ENCODE results near the gene CRHR1. TPM values are rescaled to one million over a fixed set of nuclear protein-coding genes. Genes with fewer than 3 reads are reported as not detected.

Gene CRHR1
- polyA plus RNA-seq, 3 donors = not detected

- Mint-ChIP-seq H3K36me3 (no peaks in the 10 kb centered on the region), H3K27ac (peak overlapping the region in 1 of 7 donors; percentile 58), H3K27me3 (ENCODE audit: low read depth in 3 of 3) (peaks cover 1 to 5% (median 4%) of the 10 kb centered on the region in 3 donors), H3K4me3 (no peak overlapping the region), H3K9me3 (no peaks in the 10 kb centered on the region), H3K4me1 (no peaks in the 10 kb centered on the region)
- no peaks in the 10 kb centered on the region for H3K9me3 ChIP-seq (replicated peaks in 1 of 2; ENCODE audit: control insufficient read depth in 1 of 2, insufficient read depth in 1 of 2, low read length in 2 of 2)
- no peaks in the 10 kb centered on the region for H3K27me3 ChIP-seq (ENCODE audit: control insufficient read depth in 2 of 2, insufficient read depth in 2 of 2, low read length in 2 of 2)
- H3K4me3 ChIP-seq (replicated peaks in 1 of 3; ENCODE audit: low read depth in 2 of 3, low read length in 3 of 3) = no peak overlapping the region
- H3K27ac ChIP-seq (ENCODE audit: low read depth in 1 of 2, low read length in 2 of 2) = no peak overlapping the region
- no peaks in the 10 kb centered on the region for H3K4me1 ChIP-seq (ENCODE audit: control insufficient read depth in 1 of 2, insufficient read depth in 2 of 2, low read length in 2 of 2)
- H3K36me3 ChIP-seq (replicated peaks in 1 of 2; ENCODE audit: control insufficient read depth in 1 of 2, insufficient read depth in 2 of 2, low read length in 2 of 2) = no peaks in the 10 kb centered on the region
- no peak for TF ChIP-seq CTCF (IDR thresholded peaks at IDR 0.05)
- intact Hi-C loops (cut with micrococcal nuclease) = loop anchor here in 1 of 2 donors (10.0 kb wide), 1 partner anchor 439 kb away; no protein-coding TSS in a partner anchor
- 83% methylated on average over 2 of the region's 6 CpGs for WGBS (ENCODE audit: insufficient coverage)
- H2AFZ ChIP-seq (ENCODE audit: insufficient read depth, low read depth, low read length, poor library complexity, severe bottlenecking) = no peak overlapping the region
- no peaks in the 10 kb centered on the region for H3K79me2 ChIP-seq (ENCODE audit: insufficient read depth, low read length)
- no peaks in the 10 kb centered on the region for H4K20me1 ChIP-seq (ENCODE audit: insufficient read depth, low read length)
- no peak for DNase-seq
- H3K9ac ChIP-seq (ENCODE audit: insufficient read depth, low read length, poor library complexity, severe bottlenecking) = no peak overlapping the region
- H3K4me2 ChIP-seq (replicated peaks; ENCODE audit: extremely low read depth, low read length, poor library complexity, severe bottlenecking) = no peak overlapping the region
Measured at GRCh38 chr17:45833920-45834319, 49.8 kb downstream of the CRHR1 start.

GRCh38 chr17:45834471-45835396, 50.6 kb downstream of the CRHR1 start:
- no peak overlapping the region for H3K4me3 Mint-ChIP-seq
- Histone ChIP-seq H3K9me3 (replicated peaks in 1 of 2; ENCODE audit: control insufficient read depth in 1 of 2, insufficient read depth in 1 of 2, low read length in 2 of 2) (no peaks in the 10 kb centered on the region), H2AFZ (ENCODE audit: insufficient read depth, low read depth, low read length, poor library complexity, severe bottlenecking) (no peak overlapping the region), H4K20me1 (ENCODE audit: insufficient read depth, low read length) (no peaks in the 10 kb centered on the region), H3K27me3 (ENCODE audit: control insufficient read depth in 2 of 2, insufficient read depth in 2 of 2, low read length in 2 of 2) (no peaks in the 10 kb centered on the region), H3K4me1 (ENCODE audit: control insufficient read depth in 1 of 2, insufficient read depth in 2 of 2, low read length in 2 of 2) (no peaks in the 10 kb centered on the region), H3K36me3 (replicated peaks in 1 of 2; ENCODE audit: control insufficient read depth in 1 of 2, insufficient read depth in 2 of 2, low read length in 2 of 2) (no peaks in the 10 kb centered on the region), H3K79me2 (ENCODE audit: insufficient read depth, low read length) (no peaks in the 10 kb centered on the region), H3K27ac (ENCODE audit: low read depth in 1 of 2, low read length in 2 of 2) (no peak overlapping the region), H3K9ac (ENCODE audit: insufficient read depth, low read length, poor library complexity, severe bottlenecking) (no peak overlapping the region), H3K4me3 (replicated peaks in 1 of 3; ENCODE audit: low read depth in 2 of 3, low read length in 3 of 3) (no peak overlapping the region), H3K4me2 (replicated peaks; ENCODE audit: extremely low read depth, low read length, poor library complexity, severe bottlenecking) (no peak overlapping the region)
- no peaks in the 10 kb centered on the region for H3K36me3 Mint-ChIP-seq
- peaks cover 1 to 5% (median 4%) of the 10 kb centered on the region in 3 donors for H3K27me3 Mint-ChIP-seq (ENCODE audit: low read depth in 3 of 3)
- peak overlapping the region in 1 of 7 donors; percentile 4 for H3K27ac Mint-ChIP-seq
- intact Hi-C loops (cut with micrococcal nuclease) = loop anchor here in 1 of 2 donors (10.0 kb wide), 1 partner anchor 440 kb away; no protein-coding TSS in a partner anchor
- 95% methylated on average over 22 of the region's 26 CpGs for WGBS (ENCODE audit: insufficient coverage)
- no peaks in the 10 kb centered on the region for H3K4me1 Mint-ChIP-seq
- no peak for TF ChIP-seq CTCF (IDR thresholded peaks at IDR 0.05)
- DNase-seq = no peak
- no peaks in the 10 kb centered on the region for H3K9me3 Mint-ChIP-seq

All from CD14-positive monocyte (primary cell).